ENCODE data around the gene SFXN4.

Gene SFXN4

GRCh38 chr10:119165171-119166117 is at the start of gene SFXN4:
TSS of gene SFXN4 (minus strand) at chr10:119165714. CDS start at chr10:119165647, 67 bp downstream.
- peak within 1 kb of the TSS; percentile 73 for H3K4me3 ChIP-seq (ENCODE audit: control insufficient read depth, low read depth, low read length)
- TF ChIP-seq CTCF (conservative IDR thresholded peaks at IDR 0.05; ENCODE audit: control insufficient read depth, insufficient read depth, low read depth, low read length), result no peak
- DNase-seq (ENCODE audit: low read depth), result peak; percentile 31

- no peak for DNase-seq (ENCODE audit: low read depth)
- H3K4me3 ChIP-seq (ENCODE audit: control insufficient read depth, low read depth, low read length), result no peak overlapping the region
- TF ChIP-seq CTCF (conservative IDR thresholded peaks at IDR 0.05; ENCODE audit: control insufficient read depth, insufficient read depth, low read depth, low read length), result no peak
Observed at GRCh38 chr10:119211625-119212441, 46.3 kb upstream of the SFXN4 start.

GRCh38 chr10:119211176-119211575 is 45.7 kb upstream of the SFXN4 start:
- no peak overlapping the region for H3K4me3 ChIP-seq (ENCODE audit: control insufficient read depth, low read depth, low read length)
- TF ChIP-seq CTCF (conservative IDR thresholded peaks at IDR 0.05; ENCODE audit: control insufficient read depth, insufficient read depth, low read depth, low read length), result no peak
- DNase-seq (ENCODE audit: low read depth), result peak; percentile 46

- no peak for TF ChIP-seq CTCF (conservative IDR thresholded peaks at IDR 0.05; ENCODE audit: control insufficient read depth, insufficient read depth, low read depth, low read length)
- no peak overlapping the region for H3K4me3 ChIP-seq (ENCODE audit: control insufficient read depth, low read depth, low read length)
- no peak for DNase-seq (ENCODE audit: low read depth)
Observed at GRCh38 chr10:119210633-119211032, 45.1 kb upstream of the SFXN4 start.

GRCh38 chr10:119209736-119210355 is 44.3 kb upstream of the SFXN4 start:
- no peak for DNase-seq (ENCODE audit: low read depth)
- no peak for TF ChIP-seq CTCF (conservative IDR thresholded peaks at IDR 0.05; ENCODE audit: control insufficient read depth, insufficient read depth, low read depth, low read length)
- no peak overlapping the region for H3K4me3 ChIP-seq (ENCODE audit: control insufficient read depth, low read depth, low read length)

GRCh38 chr10:119209035-119209735 is 43.7 kb upstream of the SFXN4 start:
- TF ChIP-seq CTCF (conservative IDR thresholded peaks at IDR 0.05; ENCODE audit: control insufficient read depth, insufficient read depth, low read depth, low read length), result peak; percentile 89
- peak; percentile 55 for DNase-seq (ENCODE audit: low read depth)
- H3K4me3 ChIP-seq (ENCODE audit: control insufficient read depth, low read depth, low read length), result peak overlapping the region; percentile 79

All from fibroblast of mammary gland (primary cell).